GM19099 (cell line): ENCODE results near the gene CUL4A.

Experiments used
- POLR2A ChIP-seq: IDR thresholded peaks from 3 replicates; pipeline ENCODE4 v1.6.1; 2011; ENCODE audit warnings: low read depth; ENCODE audit not compliant: insufficient read length; ENCODE audit errors: extremely low read depth

Gene CUL4A

DNA sequence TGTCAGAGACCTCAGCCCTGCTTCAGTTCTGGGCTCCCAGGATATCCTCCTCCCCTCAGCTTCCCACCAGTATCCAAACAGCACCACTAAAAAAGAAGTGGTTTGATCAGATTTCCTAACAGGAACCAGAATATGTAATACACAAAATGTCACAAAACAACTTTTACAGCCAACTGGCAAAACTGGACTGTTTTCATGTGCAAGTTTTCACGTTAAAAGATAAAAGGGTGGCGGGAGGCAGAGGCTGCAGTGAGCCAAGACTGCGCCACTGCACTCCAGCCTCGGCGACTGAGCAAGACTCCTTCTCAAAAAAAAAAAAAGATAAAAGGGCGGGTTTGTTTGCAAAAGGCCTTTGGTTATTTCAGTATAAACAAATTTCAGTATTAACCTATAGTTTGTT lies 14.1 kb upstream of the CUL4A start:
- no peak for TF ChIP-seq POLR2A

DNA sequence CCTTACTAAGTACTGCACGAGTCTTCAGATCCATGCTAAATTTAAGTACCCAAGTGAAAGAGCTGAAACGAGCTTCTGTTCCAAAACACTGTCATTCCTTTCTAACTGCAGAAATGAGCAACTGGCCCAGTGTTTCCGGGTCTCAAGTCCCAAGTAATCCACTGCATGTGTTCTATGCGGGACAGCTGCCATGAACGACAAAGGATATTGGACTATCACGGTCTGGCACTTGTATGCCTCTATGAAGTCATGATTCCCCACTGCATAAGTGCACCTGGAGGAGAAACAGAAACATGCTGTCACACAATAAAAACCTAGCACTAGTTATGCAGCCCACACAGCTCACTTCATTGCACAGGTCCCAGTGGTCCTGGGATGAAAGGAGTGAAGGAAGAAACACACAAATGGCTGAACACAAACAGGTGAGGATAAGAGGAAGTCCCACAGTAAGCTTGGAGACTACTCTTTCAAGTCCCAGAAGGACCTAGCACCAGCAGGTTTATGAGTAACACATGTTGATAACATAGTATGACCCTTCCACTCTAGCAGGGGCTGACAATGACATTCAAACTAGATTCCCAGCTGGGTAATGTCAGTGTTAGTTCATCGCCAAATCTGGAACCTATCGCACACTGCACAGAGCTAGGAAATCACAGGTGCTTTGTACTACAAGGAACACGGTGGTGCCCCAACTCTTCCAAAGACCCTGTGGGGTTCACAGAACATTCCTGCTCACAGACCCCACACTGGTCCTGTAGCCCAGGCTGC lies 12.3 kb upstream of the CUL4A start:
- no peak for TF ChIP-seq POLR2A

DNA sequence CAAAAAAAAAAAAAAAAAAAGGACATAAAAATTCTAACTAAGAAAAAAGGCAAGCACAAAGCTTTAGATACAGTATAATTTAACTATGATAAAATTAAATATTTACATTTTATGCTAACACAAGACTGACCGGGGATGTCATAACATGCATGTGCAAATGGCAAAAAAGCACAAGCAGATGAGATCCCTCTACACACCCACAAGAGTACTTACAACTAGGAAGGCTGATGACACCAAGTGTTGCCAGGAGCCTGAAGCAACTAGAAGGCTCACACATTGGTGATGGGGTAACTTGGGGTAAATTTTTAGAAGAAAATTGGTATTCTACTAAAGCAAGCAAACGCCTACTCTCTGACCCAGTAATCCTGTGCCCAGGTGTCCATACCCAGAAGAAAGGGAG lies 7.6 kb upstream of the CUL4A start:
- TF ChIP-seq POLR2A: no peak

DNA sequence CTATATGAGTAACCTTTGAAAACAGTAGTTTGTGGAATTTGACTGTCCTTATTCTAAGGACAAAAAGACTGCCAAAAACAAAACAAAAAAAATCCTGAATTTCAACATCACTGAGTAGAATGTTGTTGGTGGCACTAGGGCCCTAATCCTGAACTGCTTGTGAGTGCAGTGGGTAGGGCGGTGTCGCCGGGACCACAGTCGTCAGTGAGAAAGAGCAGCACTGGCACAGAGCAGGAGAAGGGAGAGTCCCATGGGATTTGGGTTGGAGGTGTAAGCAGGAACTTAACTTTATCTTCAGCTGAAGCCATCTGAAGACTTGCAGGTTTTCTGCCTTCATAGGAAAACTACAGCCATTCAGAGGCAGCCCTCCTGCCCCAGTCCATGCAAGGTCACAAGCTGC lies 6.5 kb upstream of the CUL4A start:
- no peak for TF ChIP-seq POLR2A

DNA sequence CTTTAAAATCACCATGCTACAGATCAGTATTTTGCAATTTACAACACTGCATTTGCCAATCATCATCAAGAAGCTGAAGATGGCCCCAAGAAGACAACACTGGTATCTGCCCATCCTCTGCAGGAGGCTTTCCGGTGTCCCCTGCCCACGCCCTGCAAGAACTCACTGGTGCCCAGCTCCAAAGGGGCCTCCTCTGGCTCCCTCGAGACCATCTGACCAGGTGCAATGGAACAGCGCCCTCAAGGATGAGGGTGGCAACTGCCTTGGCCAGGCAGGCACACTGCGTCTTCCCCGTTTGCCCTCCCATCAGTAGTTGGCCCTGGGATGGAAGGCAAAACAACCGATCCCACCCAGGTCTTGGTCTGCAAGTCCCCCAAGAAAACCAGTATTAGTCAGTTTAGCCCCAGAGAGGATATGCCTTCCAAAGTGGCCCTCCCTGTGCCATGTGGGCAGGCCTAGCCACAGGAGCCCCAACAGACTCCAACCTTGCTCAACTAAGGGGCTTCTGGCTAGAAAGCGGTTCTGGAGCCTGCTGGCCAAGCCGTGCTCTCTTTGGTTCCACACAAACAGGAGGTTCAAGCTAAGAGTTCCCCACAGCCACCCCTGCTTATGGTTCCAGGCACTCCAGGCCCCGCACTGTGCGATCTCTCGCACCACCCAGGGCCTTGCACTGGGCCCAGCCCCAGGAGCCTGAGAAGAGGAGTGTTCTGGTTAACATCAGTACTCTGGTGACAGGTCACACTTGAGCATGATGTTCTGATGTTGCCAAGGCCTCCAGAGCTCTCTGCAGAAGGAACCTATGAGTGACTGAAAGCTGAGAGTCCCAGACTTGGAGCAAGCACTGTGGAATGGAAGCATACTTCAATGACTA lies 5.7 kb upstream of the CUL4A start:
- TF ChIP-seq POLR2A: no peak

DNA sequence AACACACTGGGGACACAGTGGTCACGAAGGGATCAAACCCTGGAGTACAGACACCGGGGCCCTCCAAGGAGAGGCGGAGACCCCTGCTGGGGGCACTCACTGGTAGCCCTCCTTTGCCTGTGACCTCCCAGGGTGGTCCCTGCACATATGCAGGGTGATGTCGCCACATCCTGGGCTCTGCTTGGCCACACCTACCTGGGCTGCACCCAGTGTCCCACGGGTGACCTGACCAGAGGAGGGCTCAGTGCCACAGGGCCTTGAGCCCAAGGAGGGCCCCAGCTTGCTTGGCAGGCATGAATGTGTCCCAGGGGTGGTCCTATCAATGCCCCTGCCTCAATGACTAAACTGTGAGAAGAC lies 5.1 kb upstream of the CUL4A start:
- TF ChIP-seq POLR2A: no peak

DNA sequence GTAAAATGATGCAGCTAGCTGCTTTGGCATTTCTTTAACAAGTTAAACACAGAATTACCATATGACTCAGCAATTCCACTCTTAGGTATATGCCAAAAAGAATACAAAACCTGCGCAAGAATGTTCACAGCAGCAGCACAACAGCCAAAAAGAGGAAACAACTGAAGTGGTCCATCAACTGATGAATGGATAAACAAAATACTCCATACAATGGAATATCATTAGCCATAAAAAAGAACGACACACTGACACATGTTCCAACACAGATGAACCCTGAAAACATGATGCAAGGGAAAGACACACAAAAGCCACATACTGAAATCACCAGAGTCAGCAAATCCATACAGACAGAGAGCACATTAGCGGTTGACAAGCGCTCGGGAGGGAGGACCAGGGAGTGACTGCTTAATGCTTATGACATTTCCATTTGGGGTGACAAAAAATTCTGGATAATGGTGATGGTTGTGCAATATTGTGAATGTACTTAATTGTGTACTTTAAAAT lies 3.9 kb upstream of the CUL4A start:
- TF ChIP-seq POLR2A: no peak

DNA sequence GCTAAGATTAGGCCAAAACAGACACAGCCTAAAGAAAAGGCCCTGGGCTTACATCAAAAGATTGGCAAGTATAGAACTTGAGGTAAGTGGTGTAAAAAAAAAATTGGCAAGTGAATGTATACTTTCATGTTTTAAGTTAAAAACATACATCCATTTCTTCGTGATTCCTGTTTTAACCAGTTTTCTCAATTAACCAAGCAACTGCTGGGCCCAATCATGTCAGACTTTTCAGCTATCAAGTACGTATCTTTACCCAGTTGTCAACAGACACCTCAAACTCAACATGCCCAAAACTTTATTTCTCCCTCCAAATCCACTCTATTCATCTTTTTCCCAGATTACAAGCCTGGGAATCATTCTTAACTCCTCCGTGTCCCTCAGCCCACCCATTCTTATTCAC lies 2.0 kb upstream of the CUL4A start:
- no peak for TF ChIP-seq POLR2A

DNA sequence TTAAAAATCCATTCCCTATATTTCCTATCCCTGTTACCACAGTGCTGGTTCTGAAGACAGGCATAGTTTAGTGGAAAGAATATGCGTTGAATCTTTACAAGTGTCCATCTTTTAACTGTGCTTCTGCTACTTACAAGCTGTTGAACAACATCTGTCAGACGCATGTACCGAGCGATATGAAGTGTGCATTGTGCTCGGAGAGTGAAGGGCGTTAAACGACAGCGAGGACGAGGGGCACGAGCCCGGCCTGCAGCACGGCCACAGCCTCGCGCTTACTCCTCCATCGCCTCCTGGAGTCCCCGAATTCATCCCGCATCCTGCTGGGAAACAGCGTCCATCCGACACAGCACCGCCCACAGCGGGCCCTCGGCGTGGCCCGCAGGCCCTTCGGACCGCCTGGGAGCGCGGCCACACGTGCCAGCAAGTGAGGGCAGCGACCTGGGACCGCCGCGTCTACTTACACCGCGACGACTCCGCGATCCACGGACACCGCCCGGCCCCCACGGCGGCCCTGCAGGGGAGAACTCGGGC lies 1.5 kb upstream of the CUL4A start:
- no peak for TF ChIP-seq POLR2A

DNA sequence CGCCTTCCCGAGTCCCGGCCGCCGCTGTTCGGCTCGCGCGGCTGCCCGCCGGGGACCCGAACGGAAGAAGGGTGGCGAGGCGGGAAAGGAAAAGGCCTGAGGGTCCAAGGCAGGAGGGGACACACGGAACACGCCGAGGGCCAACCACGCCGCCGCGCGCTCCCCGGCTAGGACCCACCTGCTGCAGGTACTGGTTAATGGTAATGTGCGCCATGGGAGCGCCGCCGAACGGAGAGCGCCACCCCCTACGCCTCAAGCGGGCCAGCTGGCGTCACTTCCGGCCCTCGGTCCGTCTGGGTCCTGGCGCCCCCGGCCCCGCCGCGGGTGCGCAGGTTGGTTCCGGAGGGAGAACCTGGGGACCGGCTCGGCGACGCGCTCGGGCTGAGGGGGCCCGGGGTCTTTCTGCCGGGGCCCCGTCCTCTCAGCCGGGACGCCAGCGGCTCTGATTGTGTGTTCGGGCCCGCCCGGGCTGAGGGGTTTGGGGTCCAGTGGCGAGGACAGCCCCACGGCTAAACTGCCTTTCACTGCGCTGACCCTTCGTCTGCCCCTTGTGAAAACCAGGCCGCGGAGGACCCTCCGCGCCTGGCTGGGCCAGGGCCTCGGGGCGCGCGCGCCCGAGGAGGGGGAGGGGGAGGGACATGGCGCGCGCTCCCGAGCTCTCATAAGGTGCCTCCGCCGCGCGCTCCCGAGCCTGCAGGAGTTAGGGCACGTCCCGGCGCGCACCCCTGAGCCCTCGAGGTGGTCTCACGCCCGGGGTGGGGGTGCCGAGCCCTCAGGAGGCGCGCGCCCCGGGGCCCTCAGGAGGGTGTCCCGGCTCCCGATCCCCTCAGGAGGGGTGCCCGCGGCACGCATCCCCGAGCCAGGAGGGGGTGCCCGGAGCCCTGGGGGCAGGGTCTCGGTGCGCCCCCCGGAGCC lies 735 bp upstream of the CUL4A start, which contains the start of gene PCID2:
PCID2 (minus strand) TSS at position 249 of the 915 bp plus-strand sequence; CDS start at position 214, 35 bp downstream.
- TF ChIP-seq POLR2A: peak; percentile 89

DNA sequence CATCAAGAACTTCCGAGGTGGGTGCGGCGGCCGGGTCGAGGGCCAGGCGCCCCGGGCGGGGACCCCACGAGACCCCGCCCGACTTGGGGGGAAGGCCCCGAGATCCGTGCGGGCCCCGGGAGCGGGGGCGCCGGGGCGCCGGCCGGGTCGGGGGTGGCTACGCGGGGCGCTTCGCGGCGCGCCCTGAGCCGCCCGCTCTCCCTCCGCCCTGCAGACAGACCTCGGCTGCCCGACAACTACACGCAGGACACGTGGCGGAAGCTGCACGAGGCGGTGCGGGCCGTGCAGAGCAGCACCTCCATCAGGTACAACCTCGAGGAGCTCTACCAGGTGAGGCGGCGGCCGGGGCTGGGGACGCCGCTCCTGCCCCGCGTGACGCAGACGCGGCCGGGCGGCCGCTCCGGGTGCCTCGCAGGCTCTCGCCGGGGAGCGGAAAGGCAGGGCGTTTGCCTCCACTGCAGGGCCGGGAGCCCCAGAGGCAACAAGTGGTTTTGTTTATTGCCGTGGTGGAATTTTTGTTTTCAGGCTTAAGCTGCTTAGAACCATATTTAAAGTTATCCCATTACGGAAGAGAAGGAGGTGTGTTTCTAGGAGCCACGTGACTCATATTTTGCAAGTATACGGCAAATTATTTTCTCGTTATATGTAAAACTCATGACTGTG lies 477 bp downstream of the CUL4A start:
- TF ChIP-seq POLR2A: no peak

DNA sequence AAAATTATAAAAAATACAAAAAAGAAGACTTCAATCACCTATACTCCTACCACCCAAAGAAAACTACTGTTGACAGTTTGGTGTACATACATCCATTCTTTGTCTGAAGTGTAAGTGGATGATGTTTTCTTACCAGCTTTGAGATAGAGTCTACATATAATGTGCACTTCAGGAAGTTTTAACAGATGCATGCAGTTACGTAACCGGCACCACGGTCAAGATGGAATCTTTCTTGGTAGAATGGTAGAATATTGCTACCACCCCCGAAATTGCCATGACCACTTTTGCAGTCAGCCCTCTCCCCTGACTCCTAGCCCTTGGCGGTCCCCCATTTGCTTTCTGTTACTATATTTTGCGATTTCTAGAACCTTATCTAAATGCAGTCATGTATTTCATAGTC lies 1.4 kb downstream of the CUL4A start:
- no peak for TF ChIP-seq POLR2A

DNA sequence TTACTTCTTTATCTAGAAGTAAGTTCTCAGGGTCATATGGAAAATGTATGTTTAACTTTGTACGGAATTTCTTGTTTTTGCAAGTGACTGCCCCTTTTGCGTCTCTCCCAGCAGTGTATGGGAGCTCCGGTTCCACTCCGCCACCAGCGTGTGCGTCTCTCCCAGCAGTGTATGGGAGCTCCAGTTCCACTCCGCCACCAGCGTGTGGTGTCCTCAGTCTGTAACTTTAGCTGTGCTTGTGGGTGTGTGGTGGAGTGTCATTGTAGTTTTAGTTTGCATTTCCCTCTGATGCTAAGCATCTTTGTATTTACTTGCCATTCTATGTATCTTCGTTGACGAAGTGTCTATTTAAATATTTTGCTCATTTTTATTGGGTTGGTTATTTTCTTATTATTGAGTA lies 2.4 kb downstream of the CUL4A start:
- no peak for TF ChIP-seq POLR2A
